DOHH2 (cell line): ENCODE measurements around the gene HMG20A.
"Not testable (repeated sequence)": the region's sequence is repeated elsewhere in the genome, so short reads cannot be mapped to it uniquely, and the experiment has no call there.

ENCODE experiments used
- H3F3A ChIP-seq: fragments of 200-600 bp; sonication (generic), shearing (Covaris generic); 2 replicates; pipeline ENCODE4 v1.6.0; 2016; ENCODE audit warnings: antibody characterized with exemption, mild to moderate bottlenecking; ENCODE audit not compliant: control insufficient read depth, insufficient read depth
- H3K27ac ChIP-seq: fragments of 200-600 bp; sonication (generic); 2 replicates; pipeline ENCODE4 v1.5.1; 2014; ENCODE audit warnings: low read depth, mild to moderate bottlenecking, low read length, moderate library complexity
- H3K27me3 ChIP-seq: fragments of 200-600 bp; sonication (generic); 2 replicates; pipeline ENCODE4 v1.6.1; 2014; ENCODE audit warnings: mild to moderate bottlenecking, low read length, mixed read lengths; ENCODE audit not compliant: control insufficient read depth
- H3K36me3 ChIP-seq: fragments of 200-600 bp; sonication (generic); 2 replicates; pipeline ENCODE4 v1.6.1; 2014; ENCODE audit warnings: mild to moderate bottlenecking, low read length, moderate library complexity, mixed read lengths; ENCODE audit not compliant: control insufficient read depth
- H3K4me1 ChIP-seq: fragments of 200-600 bp; sonication (generic); 2 replicates; pipeline ENCODE4 v1.6.1; 2014; ENCODE audit warnings: mild to moderate bottlenecking, low read length, mixed read lengths; ENCODE audit not compliant: control insufficient read depth
- H3K4me2 ChIP-seq: fragments of 200-600 bp; sonication (generic); 2 replicates; pipeline ENCODE4 v1.6.0; 2014; ENCODE audit warnings: mild to moderate bottlenecking, low read length, moderate library complexity
- H3K4me3 ChIP-seq: fragments of 200-600 bp; sonication (generic); 2 replicates; pipeline ENCODE4 v1.5.1; 2014; ENCODE audit warnings: mild to moderate bottlenecking, low read length, mixed read lengths
- H3K79me2 ChIP-seq: fragments of 200-600 bp; sonication (generic); 2 replicates; pipeline ENCODE4 v1.6.1; 2014; ENCODE audit warnings: mild to moderate bottlenecking, low read length, mixed read lengths; ENCODE audit not compliant: control insufficient read depth
- H3K9me2 ChIP-seq: fragments of 200-600 bp; sonication (generic); replicated peaks from 2 replicates; pipeline ENCODE4 v1.6.1; 2014; ENCODE audit warnings: mild to moderate bottlenecking, low read length, mixed read lengths; ENCODE audit not compliant: control insufficient read depth
- H3K9me3 ChIP-seq: fragments of 200-600 bp; sonication (generic); 2 replicates; pipeline ENCODE4 v1.6.1; 2014; ENCODE audit warnings: antibody characterized with exemption, low read length, mixed read lengths; ENCODE audit not compliant: control insufficient read depth, insufficient read depth
- H4K20me1 ChIP-seq: fragments of 200-600 bp; sonication (generic); 2 replicates; pipeline ENCODE4 v1.6.0; 2014; ENCODE audit warnings: low read depth, mild to moderate bottlenecking, antibody characterized with exemption, low read length, moderate library complexity; ENCODE audit not compliant: control insufficient read depth, insufficient read depth
- CTCF ChIP-seq: fragments of 200-600 bp; sonication (generic); IDR thresholded peaks from one replicate; pipeline ENCODE4 v1.5.1; 2014; ENCODE audit warnings: antibody characterized with exemption, mild to moderate bottlenecking, low read depth, low read length; ENCODE audit not compliant: poor library complexity, severe bottlenecking
- EZH2phosphoT487 ChIP-seq: fragments of 200-600 bp; sonication (generic); IDR thresholded peaks from 2 replicates; pipeline ENCODE4 v1.6.1; 2017; ENCODE audit warnings: borderline replicate concordance, mild to moderate bottlenecking, antibody characterized with exemption, low read length, moderate library complexity, mixed read lengths

The HMG20A gene

GRCh38 chr15:77398927-77399326 is 21.8 kb upstream of the HMG20A start:
- no peak for TF ChIP-seq EZH2phosphoT487
- TF ChIP-seq CTCF = no peak
- Histone ChIP-seq H3K27me3 (no peaks in the 10 kb centered on the region), H3F3A (no peaks in the 10 kb centered on the region), H3K36me3 (no peaks in the 10 kb centered on the region), H3K4me2 (no peak overlapping the region), H4K20me1 (no peaks in the 10 kb centered on the region), H3K4me1 (no peaks in the 10 kb centered on the region), H3K27ac (no peak overlapping the region), H3K9me2 (no peaks in the 10 kb centered on the region), H3K9me3 (peaks cover 20% of the 10 kb centered on the region), H3K79me2 (peaks cover 6% of the 10 kb centered on the region; the same call in 1 of the 2 replicates), H3K4me3 (no peak overlapping the region)

- Histone ChIP-seq H3K4me1 (no peaks in the 10 kb centered on the region), H3K36me3 (no peaks in the 10 kb centered on the region), H3K9me3 (peaks cover 18% of the 10 kb centered on the region), H4K20me1 (no peaks in the 10 kb centered on the region), H3K4me2 (no peak overlapping the region), H3K27me3 (no peaks in the 10 kb centered on the region), H3F3A (no peaks in the 10 kb centered on the region), H3K4me3 (no peak overlapping the region), H3K79me2 (peaks cover 3% of the 10 kb centered on the region; the same call in 1 of the 2 replicates), H3K9me2 (no peaks in the 10 kb centered on the region), H3K27ac (no peak overlapping the region)
- no peak for TF ChIP-seq EZH2phosphoT487
- no peak for TF ChIP-seq CTCF
These were observed 20.4 kb upstream of the HMG20A start for GRCh38 chr15:77400258-77400657.

- no peak overlapping the region for H3K4me3 ChIP-seq
These were observed 17.8 kb upstream of the HMG20A start for GRCh38 chr15:77402740-77403379.

GRCh38 chr15:77406173-77406759 is 14.4 kb upstream of the HMG20A start:
- H3K27me3 ChIP-seq, H3K9me3 ChIP-seq, H3F3A ChIP-seq, H3K4me3 ChIP-seq, H3K27ac ChIP-seq, H4K20me1 ChIP-seq, H3K36me3 ChIP-seq, H3K4me2 ChIP-seq, H3K9me2 ChIP-seq: not testable (repeated sequence)
- peaks cover 14% of the 10 kb centered on the region; the same call in 1 of the 2 replicates for H3K79me2 ChIP-seq
- peaks cover 22% of the 10 kb centered on the region for H3K4me1 ChIP-seq

More at GRCh38 chr15:77402740-77403379, 17.8 kb upstream of the HMG20A start:
- Histone ChIP-seq H3K36me3 (no peaks in the 10 kb centered on the region), H4K20me1 (peaks cover 4% of the 10 kb centered on the region; the same call in 1 of the 2 replicates), H3K9me2 (no peaks in the 10 kb centered on the region), H3K9me3 (peaks cover 18% of the 10 kb centered on the region), H3K27ac (no peak overlapping the region), H3F3A (no peaks in the 10 kb centered on the region), H3K79me2 (peaks cover 9% of the 10 kb centered on the region; the same call in 1 of the 2 replicates), H3K27me3 (no peaks in the 10 kb centered on the region), H3K4me2 (no peak overlapping the region), H3K4me1 (peaks cover 8% of the 10 kb centered on the region)
- no peak for TF ChIP-seq CTCF
- TF ChIP-seq EZH2phosphoT487 = no peak
